Measurements from ENCODE around the gene NFILZ.

The NFILZ gene

DNA sequence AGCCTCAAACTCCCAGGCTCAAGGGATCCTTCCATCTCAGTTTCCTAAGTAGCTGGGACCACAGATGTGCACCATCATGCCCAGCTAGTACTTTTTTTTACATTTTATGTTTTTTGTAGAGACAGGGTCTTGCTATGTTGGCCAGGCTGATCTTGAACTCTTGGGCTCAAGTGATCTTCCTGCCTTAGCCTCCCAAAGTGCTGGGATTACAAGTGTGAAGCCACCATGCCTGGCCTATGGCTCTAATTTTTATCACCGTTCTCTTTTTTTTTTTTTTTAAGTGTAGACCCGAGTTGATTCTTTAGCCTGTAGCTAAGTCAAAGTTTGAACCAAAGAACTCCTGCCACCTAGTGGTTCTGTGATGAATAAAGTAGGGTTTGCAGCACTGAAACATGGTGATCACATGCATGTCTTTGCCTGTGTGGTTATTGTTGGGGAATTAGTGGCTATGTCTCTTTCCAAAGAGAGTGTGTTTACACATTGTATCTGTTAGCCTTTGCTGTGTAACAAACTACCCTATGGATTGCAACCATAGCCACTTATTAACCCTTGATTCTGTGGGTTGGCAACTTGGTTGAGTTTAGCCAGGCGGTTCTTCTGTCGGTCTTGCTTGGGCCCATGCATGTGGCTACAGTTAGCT, 11.6 kb downstream of the NFILZ start:
- DNase-seq: peak; percentile 68

DNA sequence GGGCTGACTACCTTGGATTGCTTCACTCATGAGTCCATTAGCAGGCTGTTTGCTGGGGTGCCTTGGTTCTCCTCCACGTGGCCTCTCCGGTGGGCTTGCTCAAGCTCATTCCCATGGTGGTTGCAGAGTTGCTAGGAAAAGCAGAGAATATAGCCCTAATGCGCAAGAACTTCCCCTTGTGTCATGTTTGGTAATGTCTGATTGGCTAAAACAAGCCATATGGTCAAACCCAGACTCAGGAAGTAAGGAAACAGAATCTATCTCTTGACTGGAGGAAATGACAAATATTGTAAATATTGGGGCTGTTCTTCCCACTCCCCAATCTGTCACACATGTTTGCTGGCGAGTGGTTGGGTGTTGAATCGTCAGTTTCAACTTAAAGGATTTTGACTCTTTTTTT, 12.1 kb downstream of the NFILZ start:
- in situ Hi-C loops (cut with HindIII; ENCODE audit: low pct_ligation_motif_present, low sequenced_read_pairs): no loop called here
- Histone ChIP-seq H3K27ac (no peak overlapping the region), H3K4me3 (ENCODE audit: low read depth, low read length) (no peak overlapping the region), H3K36me3 (replicated peaks) (no peaks in the 10 kb centered on the region), H3K27me3 (replicated peaks) (no peaks in the 10 kb centered on the region)
- no peak for DNase-seq
- TF ChIP-seq, protein P1, sequence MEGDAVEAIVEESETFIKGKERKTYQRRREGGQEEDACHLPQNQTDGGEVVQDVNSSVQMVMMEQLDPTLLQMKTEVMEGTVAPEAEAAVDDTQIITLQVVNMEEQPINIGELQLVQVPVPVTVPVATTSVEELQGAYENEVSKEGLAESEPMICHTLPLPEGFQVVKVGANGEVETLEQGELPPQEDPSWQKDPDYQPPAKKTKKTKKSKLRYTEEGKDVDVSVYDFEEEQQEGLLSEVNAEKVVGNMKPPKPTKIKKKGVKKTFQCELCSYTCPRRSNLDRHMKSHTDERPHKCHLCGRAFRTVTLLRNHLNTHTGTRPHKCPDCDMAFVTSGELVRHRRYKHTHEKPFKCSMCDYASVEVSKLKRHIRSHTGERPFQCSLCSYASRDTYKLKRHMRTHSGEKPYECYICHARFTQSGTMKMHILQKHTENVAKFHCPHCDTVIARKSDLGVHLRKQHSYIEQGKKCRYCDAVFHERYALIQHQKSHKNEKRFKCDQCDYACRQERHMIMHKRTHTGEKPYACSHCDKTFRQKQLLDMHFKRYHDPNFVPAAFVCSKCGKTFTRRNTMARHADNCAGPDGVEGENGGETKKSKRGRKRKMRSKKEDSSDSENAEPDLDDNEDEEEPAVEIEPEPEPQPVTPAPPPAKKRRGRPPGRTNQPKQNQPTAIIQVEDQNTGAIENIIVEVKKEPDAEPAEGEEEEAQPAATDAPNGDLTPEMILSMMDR (IDR thresholded peaks at IDR 0.05; ENCODE audit: low read depth, low read length, missing control alignments): no peak

More for the DNA sequence above, 11.6 kb downstream of the NFILZ start:
- Histone ChIP-seq H3K27ac (no peak overlapping the region), H3K36me3 (replicated peaks) (no peaks in the 10 kb centered on the region), H3K4me3 (ENCODE audit: low read depth, low read length) (no peak overlapping the region), H3K27me3 (replicated peaks) (no peaks in the 10 kb centered on the region)
- TF ChIP-seq, protein P1 (IDR thresholded peaks at IDR 0.05; ENCODE audit: low read depth, low read length, missing control alignments): peak; percentile 63
- in situ Hi-C loops (cut with HindIII; ENCODE audit: low pct_ligation_motif_present, low sequenced_read_pairs): no loop called here

DNA sequence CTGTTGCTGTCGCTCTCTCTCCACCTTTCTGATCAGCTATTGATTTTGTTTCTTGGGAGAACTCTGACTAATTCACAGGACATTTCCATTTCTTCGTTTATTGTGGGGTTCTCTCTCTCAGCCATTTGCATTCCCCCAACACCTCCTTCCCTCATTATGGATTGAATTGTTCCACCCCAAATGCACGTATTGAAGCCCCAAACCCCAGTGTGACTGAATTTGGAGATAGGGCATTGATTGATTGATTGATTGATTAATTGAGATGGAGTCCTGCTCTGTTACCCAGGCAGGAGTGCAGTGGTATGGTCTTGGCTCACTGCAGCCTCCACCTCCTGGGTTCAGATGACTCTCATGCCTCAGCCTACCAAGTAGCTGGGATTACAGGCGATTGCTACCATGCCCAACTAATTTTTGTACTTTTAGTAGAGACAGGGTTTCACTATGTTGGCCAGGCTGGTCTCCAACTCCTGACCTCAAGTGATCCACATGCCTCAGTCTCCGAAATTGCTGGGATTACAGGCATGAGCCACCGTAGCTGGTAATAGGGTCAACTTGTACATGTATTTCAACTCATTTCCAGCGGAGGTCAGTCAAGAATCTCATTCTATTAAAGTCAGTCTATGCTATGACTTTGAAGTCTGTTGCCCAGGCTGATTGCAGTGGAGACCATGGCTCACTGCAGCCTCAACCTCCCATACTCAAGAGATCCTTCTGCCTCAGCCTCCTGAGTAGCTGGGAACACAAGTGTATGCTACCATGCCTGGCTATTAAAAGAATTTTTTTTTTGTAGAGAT, 13.6 kb downstream of the NFILZ start:
- in situ Hi-C loops (cut with HindIII; ENCODE audit: low pct_ligation_motif_present, low sequenced_read_pairs): no loop called here
- no peak for DNase-seq
- Histone ChIP-seq H3K4me3 (ENCODE audit: low read depth, low read length) (no peak overlapping the region), H3K36me3 (replicated peaks) (no peaks in the 10 kb centered on the region), H3K27ac (no peak overlapping the region), H3K27me3 (replicated peaks) (no peaks in the 10 kb centered on the region)
- TF ChIP-seq, protein P1 (IDR thresholded peaks at IDR 0.05; ENCODE audit: low read depth, low read length, missing control alignments): no peak

DNA sequence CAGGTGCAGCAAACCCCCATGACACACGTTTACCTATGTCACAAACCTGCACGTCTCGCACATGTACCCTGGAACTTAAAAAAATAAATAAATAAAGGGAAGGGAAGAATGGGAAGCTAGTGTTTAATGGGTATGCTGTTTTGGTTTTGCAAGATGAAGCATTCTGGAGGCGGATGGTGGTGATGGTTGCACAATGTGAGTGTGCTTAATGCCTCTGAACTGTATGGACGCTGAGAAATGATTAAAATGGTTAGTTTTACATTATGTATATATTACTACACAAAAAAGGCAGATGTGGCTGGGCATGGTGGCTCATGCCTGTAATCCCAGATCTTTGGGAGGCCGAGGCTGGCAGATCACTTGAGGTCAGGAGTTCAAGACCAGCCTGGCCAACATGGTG, 17.8 kb downstream of the NFILZ start:
- Histone ChIP-seq H3K36me3 (replicated peaks) (no peaks in the 10 kb centered on the region), H3K4me3 (ENCODE audit: low read depth, low read length) (no peak overlapping the region), H3K27me3 (replicated peaks) (no peaks in the 10 kb centered on the region), H3K27ac (no peak overlapping the region)
- TF ChIP-seq, protein P1 (IDR thresholded peaks at IDR 0.05; ENCODE audit: low read depth, low read length, missing control alignments): no peak
- in situ Hi-C loops (cut with HindIII; ENCODE audit: low pct_ligation_motif_present, low sequenced_read_pairs): no loop called here
- no peak for DNase-seq

DNA sequence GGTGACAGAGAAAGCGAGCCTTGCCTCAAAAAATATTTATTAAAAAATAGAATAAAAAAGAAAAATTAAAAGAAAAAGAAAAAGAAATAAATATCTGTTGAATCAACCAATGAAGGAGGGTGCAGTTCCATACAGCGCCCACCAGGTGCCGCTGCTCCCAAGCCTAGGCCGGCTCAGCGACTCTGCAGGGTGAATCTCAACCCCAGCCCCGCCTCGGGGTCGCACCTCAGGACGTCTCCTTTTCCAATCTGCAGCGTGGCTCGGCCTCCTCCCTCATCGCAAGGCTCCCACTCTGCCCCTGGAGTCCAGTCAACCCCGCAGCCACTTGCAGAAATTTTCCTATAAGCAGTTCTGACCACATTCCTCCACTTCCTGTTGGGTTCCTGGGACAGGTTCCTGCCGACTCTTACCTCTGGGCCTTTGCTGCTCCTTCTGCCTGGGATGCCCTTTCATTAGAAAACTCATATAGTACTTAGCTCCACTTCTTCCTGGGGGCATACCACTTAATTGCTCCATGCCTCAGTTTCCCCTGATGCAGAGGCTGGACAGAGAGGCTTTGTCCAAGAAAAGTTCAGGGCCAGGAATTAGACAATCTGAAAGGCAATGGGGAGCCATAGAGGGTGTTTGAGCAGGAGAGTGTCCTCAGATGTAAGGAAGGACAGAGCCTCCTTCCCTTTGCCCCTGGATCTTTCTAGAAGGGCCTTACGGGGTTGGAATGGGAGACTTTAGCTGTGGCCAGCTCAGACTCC, 24.3 kb downstream of the NFILZ start:
- TF ChIP-seq, protein P1 (IDR thresholded peaks at IDR 0.05; ENCODE audit: low read depth, low read length, missing control alignments): peak; percentile 96
- Histone ChIP-seq H3K27me3 (replicated peaks) (no peaks in the 10 kb centered on the region), H3K36me3 (replicated peaks) (no peaks in the 10 kb centered on the region), H3K4me3 (ENCODE audit: low read depth, low read length) (no peak overlapping the region), H3K27ac (no peak overlapping the region)
- in situ Hi-C loops (cut with HindIII; ENCODE audit: low pct_ligation_motif_present, low sequenced_read_pairs): no loop called here
- no peak for DNase-seq

Data from brain microvascular endothelial cell (primary cell).